Left lobe of liver (tissue), 2 donors: ENCODE measurements around the gene ALKBH6. TPM values are rescaled to one million over a fixed set of nuclear protein-coding genes. Genes with fewer than 3 reads are reported as not detected.

ENCODE experiments used
- ATAC-seq: fragments of 200-7000 bp; cut with Tn5 transposase; one replicate; pipeline ENCODE4 v1.9.1; 2020; ENCODE audit warnings: mild to moderate bottlenecking, moderate library complexity
- DNase-seq: peaks from one replicate; pipeline ENCODE4 v3.0.0-alpha.2; 2020; ENCODE audit warnings: low spot score
- total RNA-seq: library from RNA; stranded (reverse); gene quantifications from one replicate; pipeline ENCODE4 v1.2.1, GENCODE V29; 2021
- donor health status: DM: no; HTN: no; CAD: no; lungs with moderate emphysema.
- donor health status: DM: no; HTN: yes; CAD: no.

The ALKBH6 gene
- total RNA-seq, 1 donor from 2014 or later: 10.3 TPM

DNA sequence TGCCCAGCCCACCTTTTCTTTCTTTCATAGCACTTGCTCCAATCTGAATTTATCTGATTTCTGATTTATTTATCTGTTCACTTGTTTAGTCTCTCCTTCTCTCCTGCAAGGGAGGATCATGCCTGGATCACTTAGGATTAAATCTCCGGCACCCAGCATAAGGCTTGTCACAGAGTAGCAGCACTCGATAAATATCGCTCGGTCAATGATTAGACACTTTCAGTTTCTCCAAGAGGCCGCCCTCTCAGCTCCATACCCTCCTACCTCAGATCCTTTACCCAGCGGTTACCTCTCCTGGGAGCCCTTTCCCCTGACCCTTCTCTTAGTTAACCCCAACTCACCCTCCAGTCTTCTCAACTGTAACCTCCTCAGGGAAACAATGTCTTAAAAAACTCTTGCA lies 17.3 kb upstream of the ALKBH6 start:
- no peak for DNase-seq
- ATAC-seq: peak; percentile 71

DNA sequence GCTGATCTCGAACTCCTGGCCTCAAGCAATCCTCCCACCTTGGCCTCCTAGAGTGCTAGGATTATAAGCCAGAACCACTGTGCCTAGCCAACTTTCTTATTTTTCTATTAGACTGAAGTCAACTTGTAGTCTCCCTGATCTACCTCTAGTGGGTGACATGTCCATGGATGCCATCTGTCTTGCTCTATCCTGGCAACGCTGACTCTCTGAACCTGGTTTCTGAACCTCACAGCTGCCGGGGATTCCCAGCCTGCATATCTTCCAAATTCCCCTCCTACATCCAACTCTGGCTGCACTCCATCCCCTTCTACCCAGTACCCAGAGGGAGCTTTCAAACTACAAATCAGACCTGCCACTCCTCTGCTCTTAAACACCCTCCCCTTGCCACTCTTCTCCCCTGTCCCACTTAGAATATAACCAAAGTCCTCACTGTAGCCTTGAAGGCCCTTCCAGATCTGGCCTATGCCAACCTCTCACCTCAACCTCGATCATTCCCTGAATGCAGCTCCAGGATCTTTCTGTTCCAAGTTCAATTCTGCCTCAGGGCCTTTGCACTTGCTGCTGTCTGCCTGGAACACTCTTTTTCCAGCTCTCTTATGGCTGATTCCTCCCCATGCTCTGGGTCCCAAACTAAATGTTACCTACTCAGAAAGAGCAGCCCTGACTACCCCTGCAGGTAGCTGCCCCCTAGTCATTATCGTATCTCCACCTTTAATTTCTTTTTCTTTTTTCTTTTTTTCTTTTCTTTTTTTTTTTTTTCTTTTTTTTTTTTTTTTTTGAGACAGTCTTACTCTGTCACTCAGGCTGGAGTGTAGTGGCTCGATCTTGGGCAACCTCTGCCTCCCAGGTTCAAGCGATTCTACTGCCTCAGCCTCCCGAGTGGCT lies 16.5 kb upstream of the ALKBH6 start:
- no peak for DNase-seq
- ATAC-seq: peak; percentile 71

DNA sequence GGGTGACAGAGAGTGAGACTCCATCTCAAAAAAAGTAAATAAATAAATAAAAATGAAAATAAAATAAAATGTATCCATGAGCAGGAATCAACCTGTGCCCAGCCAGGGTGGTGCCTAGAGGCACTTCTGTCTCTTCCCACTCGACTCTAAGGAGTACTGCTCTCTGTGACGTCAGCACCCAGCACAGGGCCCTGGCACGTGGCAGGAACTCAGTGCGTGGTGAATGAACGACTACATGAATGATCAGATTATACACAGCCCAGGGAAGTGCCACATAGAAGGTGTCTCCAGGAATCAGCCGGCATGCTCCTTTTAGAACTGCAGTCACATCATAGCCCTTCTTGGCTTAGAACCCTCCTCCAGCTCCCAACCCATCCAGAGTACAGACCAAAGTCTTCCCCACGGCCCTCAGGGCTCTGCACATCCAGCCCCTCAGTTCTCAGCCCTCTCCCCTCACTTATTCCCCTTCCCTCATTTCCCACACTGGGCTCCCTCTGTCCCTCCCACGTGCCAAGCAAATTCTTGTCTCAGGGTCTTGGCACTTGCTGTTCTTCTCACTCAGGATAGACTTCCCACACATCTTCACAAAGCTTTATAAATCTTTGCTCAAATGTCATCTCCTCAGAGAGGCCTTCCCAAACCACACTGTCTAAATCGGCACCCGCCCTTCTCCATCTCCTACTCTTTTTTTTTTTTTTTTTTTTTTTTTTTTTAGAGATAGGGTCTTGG lies 14.5 kb upstream of the ALKBH6 start:
- no peak for ATAC-seq
- DNase-seq: no peak

DNA sequence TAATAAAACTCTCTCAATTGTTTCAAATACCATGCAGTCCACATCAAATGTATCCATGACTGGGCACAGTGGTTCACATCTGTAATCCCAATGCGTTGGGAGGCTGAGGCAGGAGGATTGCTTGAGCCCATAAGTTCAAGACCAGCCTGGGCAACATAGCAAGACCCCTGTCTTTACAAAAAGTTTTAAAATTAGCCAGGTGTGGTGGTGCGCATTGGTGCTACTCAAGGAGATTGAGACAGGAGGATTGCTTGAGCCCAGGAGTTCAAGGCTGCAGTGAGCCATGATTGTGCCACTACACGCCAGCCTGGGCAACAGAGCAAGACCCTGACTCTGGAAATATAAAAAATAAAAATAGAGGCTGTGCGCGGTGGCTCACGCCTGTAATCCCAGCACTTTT lies 13.7 kb upstream of the ALKBH6 start:
- ATAC-seq: no peak
- DNase-seq: no peak

DNA sequence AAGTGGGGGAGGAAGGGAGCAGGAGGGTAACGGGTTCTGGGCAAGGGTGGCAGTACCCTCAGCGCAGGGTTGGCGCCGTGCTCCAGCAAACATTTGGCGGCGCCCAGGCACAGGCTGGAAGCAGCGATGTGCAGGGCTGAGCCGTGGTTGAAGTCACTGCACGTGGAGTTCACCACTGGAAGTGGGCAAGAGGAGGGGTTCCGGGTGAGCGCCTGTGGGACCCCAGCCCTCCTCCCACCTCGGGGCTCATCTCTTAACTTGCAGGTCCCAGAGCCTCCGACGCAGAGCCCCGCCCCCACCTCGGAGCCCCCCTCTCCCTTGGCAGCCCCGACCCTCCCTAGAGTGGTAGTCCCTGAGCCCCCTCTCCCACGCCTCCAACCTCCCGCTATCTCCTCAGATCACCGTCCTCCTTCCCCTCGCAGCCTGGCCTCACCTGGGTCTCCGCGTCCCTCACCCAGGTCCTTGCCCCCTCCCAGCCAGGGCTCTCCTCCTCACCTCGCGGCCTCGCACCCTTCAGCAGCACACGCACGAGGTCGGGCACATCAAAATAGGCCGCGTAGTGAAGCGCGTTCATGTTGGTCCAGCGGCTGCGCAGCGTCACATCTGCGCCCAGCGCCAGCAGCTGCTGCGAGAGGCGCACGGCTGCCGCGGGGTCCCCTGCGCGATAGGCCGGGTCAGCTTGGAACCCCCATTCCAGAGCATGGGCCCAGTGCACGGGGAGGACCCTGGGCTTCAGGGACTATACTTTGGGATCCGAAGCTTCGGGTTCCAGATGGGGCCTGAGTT lies 12.3 kb upstream of the ALKBH6 start:
- DNase-seq (no peak), ATAC-seq (no peak)

DNA sequence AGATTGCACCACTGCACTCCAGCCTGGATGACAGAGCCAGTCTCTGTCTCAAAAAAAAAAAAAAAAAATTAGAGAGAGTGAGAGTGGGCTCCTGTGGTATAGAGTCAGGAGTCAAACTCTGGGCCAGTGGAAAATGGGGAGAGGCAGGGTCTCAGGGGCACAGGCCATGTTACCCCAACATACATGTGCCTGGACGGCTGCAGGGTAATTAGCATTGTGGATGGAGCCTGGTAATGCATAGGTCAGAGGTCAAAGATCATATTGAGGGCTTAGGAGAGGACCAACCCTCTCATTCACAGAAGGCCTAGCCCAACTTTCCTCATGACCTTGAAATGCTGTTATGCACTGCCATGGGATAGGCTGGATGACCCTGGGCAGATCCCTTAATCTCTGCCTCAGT lies 11.5 kb upstream of the ALKBH6 start:
- ATAC-seq (no peak), DNase-seq (no peak)

DNA sequence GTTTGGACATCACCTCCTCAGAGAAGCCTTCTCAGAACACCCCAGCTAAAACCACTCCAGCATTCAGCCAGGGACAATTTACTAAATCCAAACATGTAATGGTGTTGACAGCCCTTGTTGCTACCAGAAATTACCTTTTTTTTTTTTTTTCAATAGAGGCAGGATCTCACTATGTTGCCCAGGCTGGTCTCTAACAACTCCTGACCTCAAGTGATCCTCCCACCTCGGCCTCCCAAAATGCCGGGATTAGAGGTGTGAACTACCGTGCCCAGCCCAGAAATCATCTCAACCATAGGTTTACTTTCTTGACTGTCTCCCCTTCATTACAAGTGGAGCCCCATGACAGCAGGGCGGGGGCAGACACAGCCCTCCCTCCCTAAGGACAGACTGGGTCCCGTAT lies 9.4 kb upstream of the ALKBH6 start:
- ATAC-seq: no peak
- no peak for DNase-seq

DNA sequence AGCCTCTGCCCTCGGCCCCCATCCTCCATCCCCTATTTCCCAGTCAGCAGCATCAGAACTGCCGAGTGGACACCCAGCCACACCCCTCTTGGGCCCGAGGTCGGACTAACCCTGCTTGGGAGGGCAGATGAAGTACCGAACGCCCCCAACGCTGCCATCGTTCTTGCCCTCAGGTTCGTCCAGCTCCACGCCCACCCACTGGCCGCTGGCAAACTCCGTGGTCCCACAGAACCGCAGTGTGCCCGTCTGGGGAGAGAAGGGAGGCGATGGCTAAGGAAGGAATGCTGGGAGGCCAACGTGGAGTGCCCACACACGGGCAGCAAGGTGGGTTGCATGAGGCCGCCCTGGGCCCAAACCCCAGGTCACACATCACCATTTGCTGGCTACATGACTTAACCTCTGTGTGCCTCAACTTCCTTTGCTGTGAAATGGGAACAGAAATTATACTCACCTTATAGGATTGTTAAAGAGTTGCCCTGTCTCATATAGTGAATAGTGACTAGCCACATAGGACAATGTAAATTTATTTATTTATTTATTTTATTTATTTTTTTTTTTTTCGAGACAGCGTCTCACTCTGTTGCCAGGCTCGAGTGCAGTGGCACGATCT lies 5.2 kb upstream of the ALKBH6 start:
- ATAC-seq (no peak), DNase-seq (no peak)

DNA sequence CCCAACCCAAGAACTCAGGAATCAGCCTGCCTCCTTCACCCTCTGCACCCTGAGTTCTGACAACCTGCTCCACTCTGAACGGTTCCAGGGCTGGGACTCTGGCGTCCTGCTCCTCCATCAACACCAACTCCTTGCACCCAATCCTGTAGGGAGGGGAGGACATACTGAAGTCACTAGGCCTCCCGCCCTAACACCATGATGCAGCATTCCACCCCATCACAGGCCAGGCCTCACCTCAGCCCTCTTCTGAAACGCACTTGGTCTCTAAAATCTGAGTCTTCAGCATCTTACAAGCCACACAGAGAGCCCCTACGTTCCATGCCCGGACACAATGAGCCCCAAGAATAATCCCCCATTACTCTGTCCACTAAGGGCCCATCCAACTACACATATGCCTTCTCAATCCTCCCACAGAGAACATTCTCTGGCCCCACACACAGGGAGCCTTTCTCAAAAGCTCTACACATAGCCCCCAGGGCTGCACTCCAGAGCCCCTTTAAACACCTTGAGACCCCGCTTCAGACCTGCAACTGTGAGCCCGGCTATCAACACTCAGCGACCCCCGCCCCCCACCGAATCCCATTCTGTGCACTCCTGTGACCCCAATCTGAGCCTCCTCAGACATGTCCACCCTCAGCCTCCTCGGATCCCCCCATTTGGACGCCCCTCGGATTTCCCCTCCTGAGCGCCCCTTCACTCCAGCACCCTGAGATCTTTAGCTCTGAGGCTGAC lies 567 bp downstream of the ALKBH6 start:
- no peak for DNase-seq

DNA sequence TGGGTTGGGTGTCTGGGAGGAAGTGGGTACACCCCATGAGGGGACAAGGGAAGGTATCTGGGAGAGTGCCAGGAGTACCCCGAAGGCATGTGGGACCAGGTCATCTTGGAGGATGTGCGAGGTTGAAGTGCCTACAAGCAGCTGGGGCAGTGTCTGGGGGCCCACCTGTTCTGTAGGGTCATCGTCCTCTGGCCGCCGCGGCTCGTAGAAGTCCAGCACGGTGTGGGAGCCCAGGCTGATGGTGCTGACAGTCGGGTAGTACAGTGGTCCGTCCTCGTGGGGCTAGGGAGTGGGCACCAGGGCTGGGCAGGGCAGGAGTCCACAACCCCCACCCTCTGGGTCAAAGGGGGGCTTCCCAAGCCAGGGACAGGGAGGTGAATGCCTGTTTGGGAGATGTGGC lies 3.6 kb downstream of the ALKBH6 start:
- ATAC-seq (no peak), DNase-seq (no peak)

More for the DNA sequence above, 567 bp downstream of the ALKBH6 start:
- ATAC-seq: no peak

DNA sequence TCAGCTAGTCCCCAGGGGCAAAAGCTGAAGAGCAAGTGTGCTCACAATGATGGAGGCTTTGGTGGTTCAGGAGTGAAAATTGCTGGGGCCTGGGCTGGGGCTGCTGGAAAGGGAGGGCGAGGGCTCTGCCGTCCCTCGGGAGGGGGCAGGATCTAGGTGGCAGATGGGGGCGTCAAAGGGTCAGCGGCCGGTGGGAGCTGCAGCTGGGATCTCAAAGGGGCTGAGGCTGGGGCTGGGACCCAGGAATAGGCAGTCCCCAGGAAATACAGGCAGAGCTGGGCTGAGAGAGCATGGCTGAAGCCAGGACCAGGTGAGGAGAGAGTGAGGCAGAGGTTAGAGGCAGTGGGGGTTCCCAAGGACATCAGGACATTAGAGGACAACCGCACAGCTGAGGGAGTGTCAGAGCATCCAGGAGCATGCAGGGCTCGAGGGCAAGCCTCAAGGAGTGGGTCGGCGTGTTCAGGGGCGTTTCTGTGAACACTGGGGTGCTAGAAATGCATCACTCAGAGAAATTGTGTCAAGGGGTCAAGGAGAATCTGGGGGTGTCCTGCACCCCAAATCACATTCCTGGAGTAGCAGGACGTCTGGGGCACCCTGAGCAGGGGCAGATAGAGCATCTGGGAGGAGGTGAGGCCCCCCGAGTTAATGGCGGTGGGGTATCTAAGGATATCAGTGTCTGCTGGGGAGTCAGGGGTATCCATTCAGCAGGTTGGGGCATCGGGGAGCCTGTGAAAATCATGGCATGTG lies 4.2 kb downstream of the ALKBH6 start:
- no peak for ATAC-seq
- DNase-seq: no peak

DNA sequence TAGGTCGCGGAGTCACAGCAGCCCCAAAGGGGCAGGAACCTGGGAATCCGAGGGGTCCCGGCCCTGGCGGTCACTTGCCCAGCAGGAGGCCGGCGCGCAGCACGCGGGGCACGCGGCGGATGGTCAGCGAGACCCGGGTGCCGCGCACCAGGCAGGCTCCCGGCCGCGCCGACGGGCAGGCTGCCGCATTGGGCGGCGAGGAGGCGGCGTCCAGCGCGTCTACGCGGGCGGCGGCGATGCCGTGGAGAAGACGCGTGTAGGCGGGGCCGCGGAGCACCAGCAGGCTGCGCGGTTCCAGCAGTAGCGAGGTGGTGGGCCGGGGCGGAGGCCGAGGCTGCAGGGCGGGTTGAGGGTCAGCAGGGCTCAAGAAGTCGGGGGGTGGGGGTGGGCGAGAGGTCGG lies 4.8 kb downstream of the ALKBH6 start:
- ATAC-seq: peak; percentile 67
- DNase-seq: peak; percentile 76

DNA sequence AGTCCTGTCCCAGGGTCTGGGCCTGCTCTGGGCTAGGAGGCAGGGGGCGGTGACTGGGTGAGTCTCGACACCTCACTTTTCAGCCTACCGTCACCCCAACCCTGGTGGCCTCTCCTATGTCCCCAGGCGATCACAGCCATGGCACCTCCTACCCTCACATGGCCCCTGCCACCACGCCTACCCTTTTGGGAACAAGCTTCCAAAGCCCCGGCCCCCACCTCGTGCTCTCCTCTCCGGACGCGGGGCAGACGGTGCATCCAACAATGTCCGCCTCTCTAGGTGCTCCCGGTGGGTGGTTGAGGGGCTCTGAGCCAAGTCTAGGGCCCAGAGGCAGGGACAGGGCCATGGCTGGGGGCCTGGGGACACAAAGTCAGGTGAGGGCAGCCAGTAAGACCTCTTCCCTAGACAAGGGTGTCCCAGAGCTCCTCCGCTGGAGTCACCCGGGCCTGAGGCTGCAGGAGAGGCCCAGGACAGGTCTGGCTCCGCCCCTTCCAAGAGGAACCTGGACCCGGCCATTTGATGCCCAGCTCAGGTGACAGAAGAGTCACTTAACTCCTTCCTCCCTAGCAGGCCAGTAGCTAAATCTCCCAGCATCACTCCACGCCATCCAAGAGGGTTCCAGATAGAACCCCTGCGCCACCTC lies 5.6 kb downstream of the ALKBH6 start, which contains the start of gene SYNE4:
SYNE4 (minus strand) TSS at position 478 of the 643 bp plus-strand sequence; CDS start at position 346, 132 bp downstream.
- peak; percentile 88 for ATAC-seq
- DNase-seq: peak; percentile 88

DNA sequence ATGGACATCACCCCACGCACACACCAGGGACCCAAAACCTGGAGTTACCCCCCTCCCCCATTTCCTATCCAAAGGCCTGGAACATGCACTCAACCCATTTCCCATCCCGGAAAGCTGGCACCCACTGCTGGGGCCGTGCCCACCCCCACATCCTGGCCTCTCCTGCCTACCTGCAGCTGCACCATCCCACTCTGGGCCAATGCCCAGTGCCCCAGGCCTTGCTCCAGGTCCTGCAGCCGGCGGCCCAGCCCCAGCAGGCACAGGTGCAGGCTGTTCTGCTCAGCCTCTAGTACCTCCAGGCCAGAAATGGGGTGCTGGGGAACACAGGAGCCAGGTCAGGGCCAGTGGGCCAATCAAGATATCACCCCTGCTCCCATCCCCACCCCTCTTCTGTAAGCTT lies 7.1 kb downstream of the ALKBH6 start:
- ATAC-seq: peak; percentile 20
- DNase-seq: peak; percentile 61

DNA sequence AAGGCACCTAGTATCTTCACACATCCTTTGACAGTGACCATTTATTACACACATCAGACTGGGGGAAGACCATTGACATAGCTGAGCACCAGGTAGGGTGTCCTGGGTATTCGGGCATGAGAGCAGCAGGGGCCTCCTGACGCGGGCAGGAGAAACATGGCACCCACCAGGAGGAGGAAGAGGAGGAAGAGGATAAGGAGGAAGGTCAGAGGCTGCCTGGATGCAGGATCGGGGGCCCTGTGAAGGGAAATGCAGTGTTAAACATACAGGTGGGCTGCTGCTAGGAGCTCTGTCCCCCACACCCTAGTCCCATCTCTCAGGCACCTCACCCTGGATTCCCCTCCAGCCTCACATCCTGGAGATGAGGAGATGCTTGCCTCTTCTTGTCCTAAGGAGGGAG lies 10.7 kb downstream of the ALKBH6 start:
- no peak for ATAC-seq
- no peak for DNase-seq

DNA sequence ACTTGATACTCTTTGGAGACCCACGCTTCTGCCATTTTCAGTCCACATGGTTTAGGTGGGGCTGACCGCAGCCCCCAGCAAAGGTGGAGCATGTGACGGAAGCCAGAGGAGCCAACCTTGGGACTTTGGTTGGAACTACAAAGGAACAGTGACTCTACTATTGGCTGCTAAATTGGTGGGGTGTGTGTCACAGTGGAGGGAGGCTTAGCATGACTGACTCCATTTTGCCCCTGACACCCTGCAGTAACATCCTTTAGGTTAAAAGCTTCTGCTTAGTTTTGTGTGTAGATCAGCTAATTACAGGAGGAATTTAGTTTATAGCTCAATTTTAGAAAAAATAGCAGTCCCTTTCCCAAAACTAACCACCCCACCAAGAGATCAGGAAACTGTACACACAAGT lies 12.4 kb downstream of the ALKBH6 start:
- ATAC-seq: no peak
- DNase-seq: no peak

DNA sequence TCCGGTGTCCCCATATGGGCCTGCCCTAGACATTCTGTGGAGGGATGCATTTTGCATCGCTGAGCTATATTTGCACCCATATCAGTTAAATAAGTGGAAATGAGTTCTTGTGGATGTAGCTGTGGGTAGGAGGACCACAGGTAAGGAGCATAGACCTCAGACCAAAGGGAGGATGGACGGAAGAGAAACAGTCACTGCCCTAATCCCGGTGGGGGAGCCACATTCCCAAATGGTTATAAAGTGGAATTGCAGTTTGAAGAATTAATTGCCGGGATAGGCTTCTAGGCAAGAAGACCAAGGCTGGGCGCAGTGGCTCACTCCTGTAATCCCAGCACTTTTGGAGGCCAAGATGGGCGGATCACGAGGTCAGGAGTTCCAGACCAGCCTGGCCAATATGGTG lies 17.2 kb downstream of the ALKBH6 start:
- no peak for DNase-seq

DNA sequence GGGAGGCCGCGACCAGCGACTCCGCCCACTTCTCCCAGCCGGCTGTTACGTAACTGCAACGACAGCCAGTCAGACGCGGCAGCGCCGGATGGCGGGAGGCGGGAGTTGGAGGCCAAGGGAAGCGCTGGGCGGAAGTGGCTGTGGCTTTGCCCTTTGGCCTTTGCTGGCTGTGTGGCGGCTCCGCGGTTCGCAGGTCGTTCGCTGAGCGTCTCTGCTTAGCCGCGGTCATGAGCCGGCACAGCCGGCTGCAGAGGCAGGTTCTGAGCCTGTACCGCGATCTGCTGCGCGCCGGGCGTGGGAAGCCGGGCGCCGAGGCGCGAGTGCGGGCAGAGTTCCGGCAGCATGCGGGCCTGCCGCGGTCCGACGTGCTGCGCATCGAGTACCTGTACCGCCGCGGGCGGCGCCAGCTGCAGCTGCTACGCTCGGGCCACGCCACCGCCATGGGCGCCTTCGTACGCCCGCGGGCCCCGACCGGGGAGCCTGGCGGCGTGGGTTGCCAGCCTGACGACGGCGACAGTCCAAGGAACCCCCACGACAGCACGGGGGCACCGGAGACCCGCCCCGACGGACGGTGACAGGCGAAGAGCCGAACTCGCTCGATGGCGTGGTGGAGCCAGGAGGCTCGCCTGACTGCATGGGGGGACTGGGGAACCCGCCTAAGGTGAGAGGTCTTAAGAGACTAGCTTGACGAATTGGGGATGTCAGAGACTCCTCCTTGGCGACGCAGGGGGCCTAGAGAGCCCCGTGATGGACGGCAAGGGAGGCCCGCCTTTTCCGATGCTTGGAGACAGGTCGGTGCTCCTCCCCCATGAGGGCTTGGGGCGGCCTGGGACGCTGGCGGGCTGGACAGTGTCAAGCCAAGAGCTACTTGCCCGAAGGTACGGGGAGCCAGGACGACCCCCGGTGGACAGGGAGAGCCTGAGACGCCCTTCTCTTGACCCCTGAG lies 18.7 kb downstream of the ALKBH6 start, which contains the start of gene SDHAF1:
SDHAF1 (plus strand) TSS at position 141 of the 946 bp plus-strand sequence; CDS start at position 228, 87 bp downstream.
- ATAC-seq (peak; percentile 88), DNase-seq (peak; percentile 98)

More for the DNA sequence above, 17.2 kb downstream of the ALKBH6 start:
- ATAC-seq: no peak
